Glutamatergic neuron (in vitro differentiated cells): ENCODE measurements around the gene PTPRT. TPM values are rescaled to one million over a fixed set of nuclear protein-coding genes. Genes with fewer than 3 reads are reported as not detected.
A peak's percentile ranks its signal among the peaks of the same experiment; 100 is the strongest.

Source experiments
- DNase-seq: peaks from one replicate; pipeline ENCODE4 v3.0.0; 2022
- H3K27ac Mint-ChIP-seq: one replicate; pipeline ENCODE4 v1.8.0; 2020; ENCODE audit warnings: mild to moderate bottlenecking, mixed read lengths, inconsistent platforms; ENCODE audit not compliant: unreplicated experiment
- H3K27me3 Mint-ChIP-seq: one replicate; pipeline ENCODE4 v1.8.0; 2020; ENCODE audit warnings: mild to moderate bottlenecking, moderate library complexity, mixed read lengths, inconsistent platforms; ENCODE audit not compliant: unreplicated experiment
- H3K36me3 Mint-ChIP-seq: one replicate; pipeline ENCODE4 v1.8.0; 2020; ENCODE audit warnings: mild to moderate bottlenecking, mixed read lengths, inconsistent platforms; ENCODE audit not compliant: unreplicated experiment
- H3K4me1 Mint-ChIP-seq: one replicate; pipeline ENCODE4 v1.8.0; 2020; ENCODE audit warnings: mild to moderate bottlenecking, low read depth, mixed read lengths, inconsistent platforms; ENCODE audit not compliant: unreplicated experiment
- H3K4me3 Mint-ChIP-seq: one replicate; pipeline ENCODE4 v1.8.0; 2020; ENCODE audit warnings: mild to moderate bottlenecking, mixed read lengths, inconsistent platforms; ENCODE audit not compliant: unreplicated experiment
- H3K9me3 Mint-ChIP-seq: one replicate; pipeline ENCODE4 v1.8.0; 2020; ENCODE audit warnings: mild to moderate bottlenecking, moderate library complexity, mixed read lengths, inconsistent platforms; ENCODE audit not compliant: unreplicated experiment
- CTCF ChIP-seq: fragments of 200-600 bp; sonication (generic); IDR thresholded peaks from one replicate; pipeline ENCODE4 v1.5.0; 2021; ENCODE audit not compliant: partially characterized antibody, unreplicated experiment
- total RNA-seq: library from RNA; stranded (reverse); fragmentation: NEBNext Ultra II Directional; extraction: Animal tissue kit (Norgen Biotek cat#: 25700); gene quantifications from one replicate; pipeline ENCODE4 v1.2.1, GENCODE V29; 2021; ENCODE audit not compliant: unreplicated experiment

Gene PTPRT
- total RNA-seq, 1 donor from 2014 or later: 1.9 TPM

- Mint-ChIP-seq H3K4me3 (no peak overlapping the region), H3K36me3 (peaks cover 4% of the 10 kb centered on the region), H3K4me1 (peaks cover 3% of the 10 kb centered on the region), H3K27ac (no peak overlapping the region), H3K27me3 (peaks cover 3% of the 10 kb centered on the region), H3K9me3 (no peaks in the 10 kb centered on the region)
- DNase-seq: no peak
- TF ChIP-seq CTCF: no peak
Measured at GRCh38 chr20:42053350-42053749, 1136.4 kb downstream of the PTPRT start.

GRCh38 chr20:42051921-42052320, 1137.8 kb downstream of the PTPRT start:
- DNase-seq: no peak
- Mint-ChIP-seq H3K36me3 (peaks cover 4% of the 10 kb centered on the region), H3K27me3 (peaks cover 3% of the 10 kb centered on the region), H3K27ac (no peak overlapping the region), H3K9me3 (no peaks in the 10 kb centered on the region), H3K4me3 (no peak overlapping the region), H3K4me1 (peaks cover 3% of the 10 kb centered on the region)
- TF ChIP-seq CTCF: no peak

- no peaks in the 10 kb centered on the region for H3K36me3 Mint-ChIP-seq
- no peak overlapping the region for H3K27ac Mint-ChIP-seq
Measured at GRCh38 chr20:42046371-42047085, 1143.2 kb downstream of the PTPRT start.

GRCh38 chr20:42043921-42044320, 1145.8 kb downstream of the PTPRT start:
- no peak overlapping the region for H3K27ac Mint-ChIP-seq
- no peak for DNase-seq
- TF ChIP-seq CTCF: no peak
- no peaks in the 10 kb centered on the region for H3K9me3 Mint-ChIP-seq
- peaks cover 2% of the 10 kb centered on the region for H3K27me3 Mint-ChIP-seq
- H3K4me1 Mint-ChIP-seq: no peaks in the 10 kb centered on the region
- H3K4me3 Mint-ChIP-seq: no peak overlapping the region
- H3K36me3 Mint-ChIP-seq: no peaks in the 10 kb centered on the region

More at GRCh38 chr20:42046371-42047085, 1143.2 kb downstream of the PTPRT start:
- DNase-seq: no peak
- Mint-ChIP-seq H3K4me1 (peaks cover 3% of the 10 kb centered on the region), H3K9me3 (no peaks in the 10 kb centered on the region), H3K27me3 (peaks cover 2% of the 10 kb centered on the region), H3K4me3 (no peak overlapping the region)
- no peak for TF ChIP-seq CTCF

- no peak overlapping the region for H3K4me3 Mint-ChIP-seq
- no peaks in the 10 kb centered on the region for H3K9me3 Mint-ChIP-seq
- no peak for DNase-seq
- TF ChIP-seq CTCF: peak; percentile 15
- peaks cover 2% of the 10 kb centered on the region for H3K27me3 Mint-ChIP-seq
- no peak overlapping the region for H3K27ac Mint-ChIP-seq
- H3K36me3 Mint-ChIP-seq: peaks cover 4% of the 10 kb centered on the region
- no peaks in the 10 kb centered on the region for H3K4me1 Mint-ChIP-seq
Measured at GRCh38 chr20:42041000-42041565, 1148.6 kb downstream of the PTPRT start.
